HepG2 (cell line): ENCODE data around the gene CPED1. TPM values are rescaled to one million over a fixed set of nuclear protein-coding genes. Genes with fewer than 3 reads are reported as not detected.

Source experiments
- JUND ChIP-seq: sonication (generic); formaldehyde crosslinking; IDR thresholded peaks from 2 replicates; pipeline ENCODE4 v1.8.0; 2022; ENCODE audit warnings: mild to moderate bottlenecking, missing genetic modification reagents
- NR2F1 ChIP-seq, 2 experiments: fragments of 450-650 bp in 1 of 2; formaldehyde crosslinking in 1 of 2; IDR thresholded peaks; 2 replicates each; pipeline versions ENCODE4 v1.5.0 to v1.6.1; 2016 to 2020; ENCODE audit warnings: mild to moderate bottlenecking in 1 of 2, missing compliant biosample characterization in 1 of 2, missing genetic modification reagents in 1 of 2, moderate library complexity in 1 of 2
- ZFP36L2 ChIP-seq: sonication (generic); formaldehyde crosslinking; IDR thresholded peaks from 2 replicates; pipeline ENCODE4 v1.4.0; 2020; ENCODE audit warnings: missing genetic modification reagents
- ZNF484 ChIP-seq: sonication (generic); formaldehyde crosslinking; IDR thresholded peaks from 2 replicates; pipeline ENCODE4 v1.5.1; 2020; ENCODE audit warnings: mild to moderate bottlenecking, low read depth, missing genetic modification reagents, borderline replicate concordance
- ZNF766 ChIP-seq: sonication (generic); formaldehyde crosslinking; IDR thresholded peaks from 2 replicates; pipeline ENCODE4 v1.5.0; 2020; ENCODE audit warnings: missing genetic modification reagents, borderline replicate concordance
- polyA plus RNA-seq, 8 experiments: library from polyadenylated mRNA; depleted of rRNA in 3 of 8; stranded (reverse) in 7 of 8; unstranded in 1 of 8; fragments of >200 nt; fragmentation: Illumina TruSeq in 4 of 8; extraction: Trizol in 4 of 8; gene quantifications; 2 replicates each; pipeline versions ENCODE4 v1.2.1 to v1.2.3, GENCODE V29; 2011 to 2016; ENCODE audit warnings: low read depth in 4 of 8, missing spikeins in 1 of 8, mixed read lengths in 1 of 8; ENCODE audit not compliant: insufficient read depth in 1 of 8
- total RNA-seq, 5 experiments: library from RNA; depleted of rRNA; stranded (reverse); fragments of >200 nt; fragmentation: Illumina TruSeq; extraction: Trizol; gene quantifications; 2 replicates each; pipeline ENCODE4 v1.2.3, GENCODE V29; 2016; ENCODE audit warnings: low read depth in 1 of 5
- TF ChIP-seq, protein P1 (sequence below): sonication (generic); formaldehyde crosslinking; IDR thresholded peaks from 2 replicates; pipeline ENCODE4 v1.4.0; 2020; ENCODE audit warnings: mild to moderate bottlenecking, missing genetic modification reagents
- TF ChIP-seq, protein P2 (sequence below): sonication (generic); formaldehyde crosslinking; IDR thresholded peaks from 2 replicates; pipeline ENCODE4 v1.5.0; 2020; ENCODE audit warnings: missing genetic modification reagents, mild to moderate bottlenecking, borderline replicate concordance

CPED1 gene
- total and polyA plus RNA-seq, 2 of the 13 experiments (the other 11 are each of a cell fraction or from before 2014, with no cell fraction given), result 11.5 to 27.0 TPM

DNA sequence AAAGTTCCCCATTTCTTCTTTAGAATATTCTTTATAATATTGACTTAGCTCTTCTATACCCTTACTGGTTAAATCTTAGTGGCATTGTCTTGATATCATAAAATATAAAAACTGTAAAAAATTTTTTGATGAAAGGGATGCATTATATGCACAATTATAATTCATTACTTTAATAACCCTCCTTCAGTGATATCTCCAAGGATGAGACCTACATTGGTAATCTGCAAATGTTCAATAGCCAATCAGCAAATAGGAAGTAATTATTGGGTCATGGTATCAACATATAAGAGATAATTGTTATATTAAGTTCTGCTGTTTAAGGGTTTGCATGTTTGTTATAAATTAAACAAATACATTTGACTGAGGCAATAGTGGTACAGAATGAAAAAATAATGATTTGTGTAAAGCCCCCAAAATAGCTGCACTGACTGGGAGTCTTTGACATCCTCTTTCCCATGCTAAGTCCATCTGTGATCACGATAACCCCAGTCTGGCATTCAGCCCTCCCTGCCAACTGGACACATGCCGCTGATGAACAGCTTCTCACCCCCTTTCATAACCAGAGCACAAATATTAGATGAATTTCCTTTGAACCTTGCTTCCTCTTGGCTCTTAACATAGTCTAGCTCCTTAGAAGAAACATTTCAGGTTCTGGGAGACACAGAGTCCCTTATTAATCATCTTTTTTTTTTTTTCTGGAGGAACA is 169.5 kb downstream of the CPED1 start (continued):
- TF ChIP-seq, protein P1, sequence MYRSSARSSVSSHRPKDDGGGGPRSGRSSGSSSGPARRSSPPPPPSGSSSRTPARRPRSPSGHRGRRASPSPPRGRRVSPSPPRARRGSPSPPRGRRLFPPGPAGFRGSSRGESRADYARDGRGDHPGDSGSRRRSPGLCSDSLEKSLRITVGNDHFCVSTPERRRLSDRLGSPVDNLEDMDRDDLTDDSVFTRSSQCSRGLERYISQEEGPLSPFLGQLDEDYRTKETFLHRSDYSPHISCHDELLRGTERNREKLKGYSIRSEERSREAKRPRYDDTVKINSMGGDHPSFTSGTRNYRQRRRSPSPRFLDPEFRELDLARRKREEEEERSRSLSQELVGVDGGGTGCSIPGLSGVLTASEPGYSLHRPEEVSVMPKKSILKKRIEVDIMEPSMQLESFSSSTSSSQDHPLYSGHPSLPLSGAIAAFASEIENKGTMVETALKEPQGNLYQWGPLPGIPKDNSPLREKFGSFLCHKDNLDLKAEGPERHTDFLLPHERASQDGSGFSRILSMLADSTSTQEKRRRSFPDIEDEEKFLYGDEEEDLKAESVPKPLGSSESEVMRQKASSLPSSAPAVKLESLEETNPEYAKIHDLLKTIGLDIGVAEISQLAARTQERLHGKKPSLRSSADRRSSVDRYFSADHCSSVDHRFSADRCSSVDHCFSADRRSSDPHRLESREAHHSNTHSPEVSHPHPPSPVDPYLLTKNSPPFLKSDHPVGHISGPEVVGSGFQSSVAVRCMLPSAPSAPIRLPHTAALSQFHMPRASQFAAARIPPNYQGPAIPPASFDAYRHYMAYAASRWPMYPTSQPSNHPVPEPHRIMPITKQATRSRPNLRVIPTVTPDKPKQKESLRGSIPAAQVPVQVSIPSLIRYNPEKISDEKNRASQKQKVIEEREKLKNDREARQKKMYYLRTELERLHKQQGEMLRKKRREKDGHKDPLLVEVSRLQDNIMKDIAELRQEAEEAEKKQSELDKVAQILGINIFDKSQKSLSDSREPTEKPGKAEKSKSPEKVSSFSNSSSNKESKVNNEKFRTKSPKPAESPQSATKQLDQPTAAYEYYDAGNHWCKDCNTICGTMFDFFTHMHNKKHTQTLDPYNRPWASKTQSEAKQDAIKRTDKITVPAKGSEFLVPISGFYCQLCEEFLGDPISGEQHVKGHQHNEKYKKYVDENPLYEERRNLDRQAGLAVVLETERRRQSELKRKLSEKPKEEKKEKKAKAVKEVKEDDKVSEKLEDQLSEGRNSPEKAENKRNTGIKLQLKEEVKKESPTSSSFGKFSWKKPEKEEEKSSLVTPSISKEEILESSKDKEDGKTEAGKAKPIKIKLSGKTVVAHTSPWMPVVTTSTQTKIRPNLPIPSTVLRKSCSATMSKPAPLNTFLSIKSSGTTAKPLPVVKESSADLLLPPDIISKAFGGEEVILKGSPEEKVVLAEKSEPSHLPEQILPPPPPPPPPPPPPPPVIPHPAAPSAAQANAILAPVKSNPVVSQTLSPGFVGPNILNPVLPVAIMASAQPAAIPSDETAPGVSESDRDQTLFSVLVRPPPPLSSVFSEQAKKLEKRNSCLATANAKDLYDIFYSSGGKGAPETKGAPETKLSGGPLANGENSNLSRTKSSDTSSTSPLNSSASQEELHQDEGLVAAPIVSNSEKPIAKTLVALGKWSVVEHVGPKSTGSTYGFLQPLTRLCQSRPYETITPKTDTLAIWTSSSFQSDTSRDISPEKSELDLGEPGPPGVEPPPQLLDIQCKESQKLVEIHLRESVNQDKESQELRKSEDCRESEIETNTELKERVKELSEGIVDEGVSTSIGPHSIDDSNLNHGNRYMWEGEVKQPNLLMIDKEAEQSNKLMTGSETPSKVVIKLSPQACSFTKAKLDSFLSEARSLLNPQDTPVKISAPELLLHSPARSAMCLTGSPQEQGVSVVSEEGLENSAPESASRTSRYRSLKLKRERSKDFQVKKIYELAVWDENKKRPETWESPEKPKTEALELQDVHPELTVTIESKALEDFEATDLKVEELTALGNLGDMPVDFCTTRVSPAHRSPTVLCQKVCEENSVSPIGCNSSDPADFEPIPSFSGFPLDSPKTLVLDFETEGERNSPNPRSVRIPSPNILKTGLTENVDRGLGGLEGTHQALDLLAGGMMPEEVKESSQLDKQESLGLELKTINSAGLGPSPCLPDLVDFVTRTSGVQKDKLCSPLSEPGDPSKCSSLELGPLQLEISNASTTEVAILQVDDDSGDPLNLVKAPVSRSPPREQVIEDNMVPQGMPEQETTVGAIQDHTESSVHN (CRISPR knock-in tag), result no peak
- TF ChIP-seq JUND (CRISPR knock-in tag) (no peak), ZNF766 (CRISPR knock-in tag) (no peak), ZFP36L2 (no peak), ZNF484 (no peak), NR2F1 (CRISPR knock-in tag; IDR thresholded peaks at IDR 0.05) (no peak)
- TF ChIP-seq, protein P2, sequence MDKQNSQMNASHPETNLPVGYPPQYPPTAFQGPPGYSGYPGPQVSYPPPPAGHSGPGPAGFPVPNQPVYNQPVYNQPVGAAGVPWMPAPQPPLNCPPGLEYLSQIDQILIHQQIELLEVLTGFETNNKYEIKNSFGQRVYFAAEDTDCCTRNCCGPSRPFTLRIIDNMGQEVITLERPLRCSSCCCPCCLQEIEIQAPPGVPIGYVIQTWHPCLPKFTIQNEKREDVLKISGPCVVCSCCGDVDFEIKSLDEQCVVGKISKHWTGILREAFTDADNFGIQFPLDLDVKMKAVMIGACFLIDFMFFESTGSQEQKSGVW, result no peak
